NCI-H128 (cell line): Measurements from ENCODE around the gene SCN4B.

ENCODE experiments used
- DNase-seq: peaks from one replicate; lab custom pipeline; 2025; ENCODE audit not compliant: unreplicated experiment; lab: John Stamatoyannopoulos, UW

The SCN4B gene

GRCh38 chr11:118135051-118135795, 17.4 kb downstream of the SCN4B start:
- DNase-seq = no peak

- DNase-seq = no peak
Measured at GRCh38 chr11:118133816-118134215, 18.8 kb downstream of the SCN4B start.

DNA sequence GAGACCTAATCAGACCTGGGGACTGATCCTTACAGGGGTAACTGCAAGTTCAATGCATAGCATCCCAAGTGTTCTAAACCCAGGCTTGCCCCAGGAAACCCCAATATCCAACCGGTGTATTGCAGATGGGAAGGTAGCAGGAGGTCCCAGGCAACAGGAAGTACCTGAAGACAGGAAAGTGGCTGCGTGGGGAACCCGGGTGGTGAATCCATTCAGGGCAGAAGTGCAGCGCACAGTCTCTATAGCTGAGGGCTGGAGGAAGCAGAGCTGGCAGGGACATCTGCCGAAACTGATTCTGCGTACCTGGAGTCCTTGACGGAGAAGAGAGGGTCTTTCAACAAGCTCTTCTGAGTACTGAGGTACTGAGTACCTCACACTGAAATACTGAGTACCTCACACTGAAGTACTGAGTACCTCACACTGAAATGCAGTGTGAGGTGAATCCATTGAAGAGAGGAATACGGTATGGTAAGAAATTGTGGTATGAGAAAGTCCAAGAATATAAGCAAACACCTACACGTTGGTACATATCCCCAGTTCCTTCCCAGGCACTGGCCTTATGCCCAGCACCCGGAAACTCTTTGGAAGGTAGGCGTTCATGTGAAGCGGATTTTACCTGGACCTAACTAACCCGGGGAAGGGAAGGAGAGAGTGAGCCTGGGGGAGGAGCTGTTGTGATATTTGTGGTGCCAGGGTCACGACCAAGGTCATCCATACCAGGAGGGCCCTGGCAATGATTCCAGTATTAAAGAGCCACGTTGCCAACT, 20.1 kb downstream of the SCN4B start:
- no peak for DNase-seq

- DNase-seq = no peak
Measured at GRCh38 chr11:118129471-118130172, 23.0 kb downstream of the SCN4B start.

GRCh38 chr11:118128721-118129470, 23.7 kb downstream of the SCN4B start:
- no peak for DNase-seq

DNA sequence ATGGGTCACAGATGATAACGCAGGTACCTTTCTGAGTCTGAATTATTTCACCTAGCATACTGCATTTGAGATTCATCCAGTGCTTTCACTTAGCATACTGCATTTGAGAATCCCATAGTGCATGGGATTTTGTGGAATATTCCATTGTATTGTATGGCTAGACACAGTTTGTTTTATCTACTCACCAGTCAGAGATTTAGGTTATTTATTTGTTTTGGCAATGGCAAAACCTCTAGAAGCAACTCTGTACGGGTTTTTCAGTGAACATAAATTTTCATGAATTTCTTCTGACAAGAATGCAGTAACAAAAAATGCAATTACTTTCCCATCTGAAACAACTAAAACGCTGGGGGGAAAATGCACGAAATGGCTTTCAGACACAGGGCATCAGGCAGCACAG, 24.3 kb downstream of the SCN4B start:
- DNase-seq = no peak

DNA sequence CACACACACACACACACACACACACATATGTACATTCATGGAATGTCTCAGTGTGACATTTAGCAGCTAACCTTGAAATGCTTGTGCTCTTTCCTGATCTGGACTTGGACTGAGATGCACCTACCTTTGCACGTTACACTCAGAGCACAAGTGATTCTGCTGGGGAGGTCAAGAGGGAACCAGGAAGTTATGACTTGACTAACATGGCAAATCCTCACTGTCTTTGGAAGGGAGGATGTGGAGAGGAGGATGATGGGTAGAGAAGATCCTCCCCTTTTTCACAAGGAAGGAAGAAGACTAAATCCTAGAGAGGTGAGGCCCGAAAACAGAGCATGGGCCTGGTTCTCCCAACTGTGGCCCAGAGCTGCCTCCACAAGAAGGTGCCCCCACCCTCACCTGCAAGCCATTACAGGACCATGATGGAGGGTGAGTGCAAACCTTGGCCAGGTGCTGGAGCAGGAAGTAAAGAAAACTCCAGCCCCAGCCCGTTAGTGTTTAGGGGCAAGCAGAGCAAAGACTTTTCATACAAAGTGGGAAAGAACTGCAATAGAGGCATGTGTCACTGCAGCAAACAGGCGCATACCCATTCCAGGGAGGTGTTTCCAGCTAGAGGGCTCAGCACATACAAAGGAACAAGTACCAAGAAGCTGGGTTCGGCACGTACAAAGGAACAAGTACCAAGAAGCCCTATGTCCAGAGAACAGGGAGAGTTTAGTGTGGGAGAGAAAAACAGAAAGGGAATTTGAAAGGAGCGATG, 26.4 kb downstream of the SCN4B start:
- DNase-seq = no peak

GRCh38 chr11:118124929-118125535, 27.6 kb downstream of the SCN4B start:
- DNase-seq = no peak

GRCh38 chr11:118120793-118121192, 31.8 kb downstream of the SCN4B start:
- no peak for DNase-seq

DNA sequence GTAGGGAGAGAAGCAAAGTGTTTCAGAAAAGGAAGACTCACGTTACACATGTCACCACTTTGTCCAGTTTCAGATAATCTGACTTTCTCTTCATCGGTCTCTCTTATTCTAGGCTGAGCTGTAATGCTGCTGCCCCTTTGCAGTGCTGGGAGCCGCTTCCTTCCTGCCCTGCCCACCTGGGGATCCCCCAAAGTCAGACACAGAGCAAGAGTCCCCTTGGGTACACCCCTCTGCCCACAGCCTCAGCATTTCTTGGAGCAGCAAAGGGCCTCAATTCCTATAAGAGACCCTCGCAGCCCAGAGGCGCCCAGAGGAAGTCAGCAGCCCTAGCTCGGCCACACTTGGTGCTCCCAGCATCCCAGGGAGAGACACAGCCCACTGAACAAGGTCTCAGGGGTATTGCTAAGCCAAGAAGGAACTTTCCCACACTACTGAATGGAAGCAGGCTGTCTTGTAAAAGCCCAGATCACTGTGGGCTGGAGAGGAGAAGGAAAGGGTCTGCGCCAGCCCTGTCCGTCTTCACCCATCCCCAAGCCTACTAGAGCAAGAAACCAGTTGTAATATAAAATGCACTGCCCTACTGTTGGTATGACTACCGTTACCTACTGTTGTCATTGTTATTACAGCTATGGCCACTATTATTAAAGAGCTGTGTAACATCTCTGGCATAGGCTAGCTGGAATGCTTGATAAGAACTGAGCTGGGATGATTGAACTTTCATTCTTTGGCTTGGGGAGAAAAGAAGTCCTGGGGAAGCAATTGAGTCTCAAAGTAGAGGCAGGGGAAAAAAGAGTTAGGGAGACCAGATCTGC, 34.6 kb downstream of the SCN4B start:
- no peak for DNase-seq

DNA sequence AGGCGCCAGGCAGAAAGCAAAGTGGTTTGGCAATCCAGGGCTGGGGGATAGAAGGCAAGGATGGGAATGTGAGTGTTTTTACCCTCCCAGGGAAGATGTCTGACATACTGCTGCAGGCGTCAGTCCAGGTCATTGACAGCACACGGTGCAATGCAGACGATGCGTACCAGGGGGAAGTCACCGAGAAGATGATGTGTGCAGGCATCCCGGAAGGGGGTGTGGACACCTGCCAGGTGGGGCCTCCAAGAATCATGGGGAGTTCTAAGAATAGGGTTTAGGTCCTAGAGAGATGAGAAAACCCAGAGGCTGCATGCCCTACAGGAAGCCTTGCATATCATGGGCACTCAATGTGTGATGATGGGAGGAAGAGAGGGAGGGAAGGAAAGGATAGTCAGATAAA, 37.6 kb downstream of the SCN4B start:
- DNase-seq = no peak

GRCh38 chr11:118114266-118114665, 38.4 kb downstream of the SCN4B start:
- no peak for DNase-seq

DNA sequence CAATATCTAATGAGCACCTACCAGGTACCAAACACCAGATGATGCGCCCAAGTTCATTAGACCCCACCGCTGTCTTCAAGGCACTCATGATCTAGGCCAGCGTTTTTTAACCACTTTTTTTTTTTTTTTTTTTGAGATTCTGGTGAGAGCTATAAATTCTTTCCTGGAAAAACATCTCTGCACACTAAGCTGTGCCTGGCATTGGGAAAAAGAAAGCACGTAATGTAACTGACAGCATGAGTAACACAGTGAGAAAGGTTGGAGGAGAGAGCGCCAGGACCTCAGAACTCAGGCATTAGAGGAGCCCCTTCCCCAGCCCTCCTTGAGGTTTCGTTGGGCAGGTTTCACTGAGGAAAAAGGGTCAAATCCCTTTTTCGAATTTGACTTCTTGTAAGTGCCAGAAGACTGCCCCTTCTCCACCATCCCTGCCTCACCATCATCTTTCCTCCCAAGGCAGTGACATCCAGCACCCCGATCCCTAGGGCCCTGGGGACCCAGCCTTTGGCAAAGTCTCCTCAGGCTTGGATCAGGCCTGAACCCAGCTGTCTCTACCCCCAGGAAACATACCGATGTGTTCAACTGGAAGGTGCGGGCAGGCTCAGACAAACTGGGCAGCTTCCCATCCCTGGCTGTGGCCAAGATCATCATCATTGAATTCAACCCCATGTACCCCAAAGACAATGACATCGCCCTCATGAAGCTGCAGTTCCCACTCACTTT, 39.8 kb downstream of the SCN4B start:
- DNase-seq = no peak

DNA sequence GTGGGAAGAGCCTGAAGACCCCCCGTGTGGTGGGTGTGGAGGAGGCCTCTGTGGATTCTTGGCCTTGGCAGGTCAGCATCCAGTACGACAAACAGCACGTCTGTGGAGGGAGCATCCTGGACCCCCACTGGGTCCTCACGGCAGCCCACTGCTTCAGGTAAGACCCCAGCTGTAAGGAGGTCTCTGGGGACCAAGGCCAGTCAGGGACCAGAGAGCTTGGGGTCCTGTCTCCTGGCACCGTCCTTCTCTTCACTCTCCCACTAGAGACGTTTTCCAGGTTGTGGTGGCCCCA, 40.9 kb downstream of the SCN4B start:
- no peak for DNase-seq

DNA sequence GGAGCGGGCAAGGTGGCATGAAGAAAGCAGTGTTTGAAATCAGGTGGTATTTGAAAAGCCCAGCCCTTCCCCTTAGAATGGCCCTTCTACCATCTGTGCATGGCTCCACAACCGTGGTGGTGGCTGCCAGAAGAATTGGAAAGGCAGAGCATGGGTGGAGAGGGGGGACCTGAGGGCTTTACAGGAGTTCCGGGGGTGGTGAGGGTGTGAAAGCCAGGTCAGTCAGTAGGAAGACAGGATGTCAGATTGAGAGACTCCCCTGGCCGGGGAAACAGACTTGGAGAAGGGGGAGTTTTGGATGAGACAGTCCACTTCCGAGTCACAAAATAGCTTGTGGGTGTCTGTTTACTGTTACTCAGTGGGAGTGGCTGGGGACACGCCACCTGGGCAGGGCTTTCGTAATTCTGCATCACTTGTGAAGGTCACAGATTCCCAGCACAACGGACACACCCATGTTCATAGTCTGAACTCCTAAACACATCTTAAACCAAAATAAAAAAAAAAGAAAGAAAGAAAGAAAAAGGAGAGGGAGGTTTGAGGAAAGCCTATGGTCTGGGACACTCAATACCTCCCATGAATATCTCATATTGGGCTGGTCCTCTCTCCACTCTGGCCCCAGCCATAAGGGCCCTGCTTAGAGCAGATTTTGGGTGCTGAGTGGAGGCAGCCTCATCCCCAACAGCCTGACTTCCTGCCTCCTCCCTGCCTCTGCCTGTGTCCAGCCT, 41.4 kb downstream of the SCN4B start:
- no peak for DNase-seq

DNA sequence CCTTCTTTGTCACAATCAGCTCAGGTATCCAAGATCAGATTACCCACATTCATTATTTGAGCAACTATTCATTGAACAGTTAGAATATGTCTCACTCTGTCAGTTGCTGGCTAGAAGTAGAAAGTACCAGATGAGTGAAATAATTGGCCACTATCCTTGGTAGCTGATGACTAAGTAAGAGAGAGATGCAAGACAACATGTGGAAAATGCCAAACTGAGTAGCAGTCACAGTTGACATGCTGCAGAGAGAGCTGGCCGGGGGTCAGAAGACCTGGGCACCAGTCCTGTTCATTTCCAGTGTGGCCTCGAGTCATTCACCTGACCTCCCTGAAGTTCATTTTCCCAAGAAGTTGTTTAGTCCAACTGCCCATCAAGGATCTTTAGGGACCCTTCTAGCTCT, 43.4 kb downstream of the SCN4B start:
- DNase-seq = no peak

- no peak for DNase-seq
Measured at GRCh38 chr11:118108513-118108912, 44.1 kb downstream of the SCN4B start.

DNA sequence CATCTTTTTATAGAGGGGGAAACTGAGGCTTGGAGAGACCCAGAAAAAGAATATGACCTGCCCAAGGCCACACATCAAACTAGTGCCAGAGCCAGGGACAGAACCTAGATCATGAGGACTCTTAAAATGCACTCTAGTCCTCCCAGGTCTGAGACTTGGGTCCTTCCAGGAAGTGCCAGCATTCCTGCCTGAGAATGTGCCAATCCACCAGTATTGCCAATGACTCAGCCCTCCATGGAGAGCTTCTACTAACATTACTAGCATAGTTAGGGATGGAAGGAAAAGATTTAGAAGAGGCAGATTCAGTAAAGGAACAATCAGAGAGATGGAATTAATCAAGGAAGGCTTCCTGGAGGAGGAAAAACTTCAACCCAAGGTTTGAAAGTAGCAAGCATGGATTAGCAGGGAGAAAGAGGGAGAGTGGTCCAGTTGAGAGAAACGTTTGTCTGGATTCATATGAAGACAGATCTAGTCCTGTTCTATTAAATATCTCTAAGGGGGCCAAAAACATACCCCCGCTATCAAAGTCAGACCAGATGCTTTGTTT, 45.8 kb downstream of the SCN4B start:
- no peak for DNase-seq
